Motor neuron (in vitro differentiated cells): ENCODE data around the gene SOX15. TPM values are rescaled to one million over a fixed set of nuclear protein-coding genes. Genes with fewer than 3 reads are reported as not detected.
"Not testable (repeated sequence)": the region's sequence is repeated elsewhere in the genome, so short reads cannot be mapped to it uniquely, and the experiment has no call there.

Experiments used
- ATAC-seq, 8 experiments: fragments of 200-7000 bp; cut with Tn5 transposase; replicated peaks in 6 of 8; 2 replicates each; pipeline ENCODE4 v1.8.0; 2021; ENCODE audit warnings: mild to moderate bottlenecking in 8 of 8, moderate library complexity in 8 of 8
- H3K27ac ChIP-seq, 2 donors: fragments of 250-450 bp; sonication (Bioruptor Pico); 2 replicates each; pipeline ENCODE4 v1.9.0; 2021; ENCODE audit warnings: antibody characterized with exemption in 2 of 2, mild to moderate bottlenecking in 2 of 2, moderate library complexity in 1 of 2
- H3K4me1 ChIP-seq, 2 donors: fragments of 250-450 bp; sonication (Bioruptor Pico); replicated peaks in 1 of 2; 2 replicates each; pipeline ENCODE4 v1.6.1; 2021; ENCODE audit warnings: antibody characterized with exemption in 2 of 2, mild to moderate bottlenecking in 2 of 2, moderate library complexity in 1 of 2
- H3K4me3 ChIP-seq, 5 donors: fragments of 250-450 bp; sonication (Bioruptor Pico); 2 replicates each; pipeline ENCODE4 v1.9.0; 2021; ENCODE audit warnings: antibody characterized with exemption in 5 of 5, mild to moderate bottlenecking in 5 of 5, moderate library complexity in 4 of 5
- WGBS, 10 experiments: fragments of 450-650 bp; shearing (Covaris generic); methylation state at CpG; one replicate each; pipeline ENCODE4 v1.0.0; 2022; 5-methylcytosine and 5-hydroxymethylcytosine counted together
- in situ Hi-C, 9 experiments: fragments of 400-800 bp; cut with MboI; loops; one replicate each; pipeline ENCODE4 v1.15.0; 2021; ENCODE audit warnings: low sequenced_read_pairs in 9 of 9, low pct_unique_long_range_greater_than_20kb in 2 of 9; ENCODE audit not compliant: unreplicated experiment in 9 of 9
- total RNA-seq, 8 experiments: library from RNA; unstranded; fragments of 300-600 nt; gene quantifications; 2 replicates each; pipeline versions ENCODE4 v1.2.3 to v1.2.4, GENCODE V29; 2022

SOX15 gene
- total RNA-seq, 8 experiments from 2014 or later, result 1.4 to 3.9 (median 2.2) TPM

DNA sequence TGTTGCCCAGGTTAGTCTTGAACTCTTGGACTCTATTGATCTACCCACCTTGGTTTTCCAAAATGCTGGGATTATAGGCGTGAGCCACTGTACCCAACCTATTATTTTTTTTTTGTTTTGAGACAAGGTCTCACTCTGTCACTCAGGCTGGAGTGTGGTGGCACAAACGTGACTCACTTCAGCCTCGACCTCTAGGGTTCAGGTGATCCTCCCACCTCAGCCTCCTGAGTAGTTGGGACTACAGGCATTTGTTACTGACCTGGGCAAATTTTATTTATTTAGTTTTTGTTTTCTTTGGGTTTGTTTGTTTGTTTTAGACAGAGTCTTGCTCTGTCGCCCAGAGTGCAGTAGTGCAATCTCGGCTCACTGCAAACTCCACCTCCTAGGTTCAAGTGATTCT, 33.8 kb upstream of the SOX15 start:
- Histone ChIP-seq H3K4me1 (peaks cover 5 to 11% of the 10 kb centered on the region in 2 donors), H3K4me3 (no peak overlapping the region), H3K27ac (no peak overlapping the region)
- in situ Hi-C loops, result no loop called here
- WGBS, 10 experiments, result 20 to 80% (median 60%) methylated on average over 1 to 3 of the region's 5 CpGs; no CpG with 5 or more reads in 3 of the 10 experiments
- no peak for ATAC-seq

DNA sequence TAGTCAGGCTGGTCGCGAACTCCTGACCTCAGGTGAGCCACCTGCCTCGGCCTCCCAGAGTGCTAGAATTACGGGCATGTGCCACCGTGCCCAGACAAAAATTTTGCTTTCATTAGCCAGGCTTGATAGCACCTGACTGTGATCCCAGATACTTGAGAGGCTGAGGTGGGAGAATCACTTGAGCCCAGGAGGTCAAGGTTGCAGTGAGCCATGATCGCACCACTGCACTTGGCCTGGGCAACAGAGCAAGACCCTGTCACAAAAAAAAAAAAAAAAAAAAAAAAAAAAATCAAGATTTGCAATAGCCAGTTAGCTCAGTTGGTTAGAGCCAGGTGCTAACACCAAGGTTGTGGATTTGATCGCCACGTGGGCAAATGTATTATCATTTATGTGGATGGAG, 30.9 kb upstream of the SOX15 start:
- WGBS, 10 experiments, result 78 to 100% (median 85%) methylated on average over 1 to 5 of the region's 8 CpGs; no CpG with 5 or more reads in 3 of the 10 experiments
- in situ Hi-C loops, result no loop called here
- H3K4me1 ChIP-seq, result no peaks in the 10 kb centered on the region
- H3K27ac ChIP-seq, result no peak overlapping the region
- H3K4me3 ChIP-seq, result no peak overlapping the region
- no peak for ATAC-seq

DNA sequence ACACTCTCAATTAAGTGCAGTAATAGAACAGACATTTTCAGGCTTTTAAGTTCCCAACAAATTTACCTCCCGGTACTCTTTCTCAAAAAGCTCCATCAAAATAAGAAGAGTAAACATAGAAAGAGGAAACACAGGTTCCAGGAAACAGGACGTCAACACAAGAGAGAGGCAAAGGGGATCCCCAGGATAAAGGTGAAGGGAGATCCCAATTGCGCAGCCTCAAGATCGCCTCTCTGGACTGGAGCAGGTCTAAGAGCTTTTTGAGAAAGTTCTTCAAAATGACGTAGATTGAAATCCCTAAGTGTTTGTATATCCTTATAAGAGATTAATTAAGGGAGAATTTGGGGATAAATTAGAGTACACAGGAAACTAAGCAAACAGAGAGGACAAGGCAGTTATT, 28.7 kb upstream of the SOX15 start:
- in situ Hi-C loops, result no loop called here
- H3K27ac ChIP-seq, result no peak overlapping the region
- peaks cover under 1 to 2% of the 10 kb centered on the region in 2 donors for H3K4me1 ChIP-seq
- no peak overlapping the region for H3K4me3 ChIP-seq
- WGBS, 10 experiments, result 25 to 90% (median 83%) methylated on average over 1 to 5 of the region's 5 CpGs
- no peak for ATAC-seq

GRCh38 chr17:7615265-7615747, 25.4 kb upstream of the SOX15 start:
- peak overlapping the region; percentile 52 to 77 for H3K27ac ChIP-seq
- WGBS, 10 experiments, result 2 to 33% (median 6%) methylated on average over 3 to 12 of the region's 28 CpGs; no CpG with 5 or more reads in 5 of the 10 experiments
- in situ Hi-C loops, result no loop called here
- H3K4me1 ChIP-seq, result peaks cover 15 to 22% of the 10 kb centered on the region in 2 donors
- ATAC-seq, result no peak
- H3K4me3 ChIP-seq, result peak overlapping the region; percentile 35 to 41 (median 40)

- ATAC-seq, result peak; percentile 84 to 93 (median 90)
- Histone ChIP-seq H3K4me1 (peaks cover 15 to 22% of the 10 kb centered on the region in 2 donors), H3K27ac (peak within 1 kb of the TSS; percentile 91 to 94), H3K4me3 (peak within 1 kb of the TSS; percentile 59 to 93 (median 69))
- in situ Hi-C loops, result no loop called here
- WGBS, 10 experiments, result 0% methylated on average over 1 to 4 of the region's 93 CpGs; no CpG with 5 or more reads in 5 of the 10 experiments
Measured at GRCh38 chr17:7614425-7615264, 24.8 kb upstream of the SOX15 start, which contains the start of gene FXR2. Gene FXR2, minus strand, starts transcription at chr17:7614897. Its CDS starts 365 bp downstream, at chr17:7614532.

DNA sequence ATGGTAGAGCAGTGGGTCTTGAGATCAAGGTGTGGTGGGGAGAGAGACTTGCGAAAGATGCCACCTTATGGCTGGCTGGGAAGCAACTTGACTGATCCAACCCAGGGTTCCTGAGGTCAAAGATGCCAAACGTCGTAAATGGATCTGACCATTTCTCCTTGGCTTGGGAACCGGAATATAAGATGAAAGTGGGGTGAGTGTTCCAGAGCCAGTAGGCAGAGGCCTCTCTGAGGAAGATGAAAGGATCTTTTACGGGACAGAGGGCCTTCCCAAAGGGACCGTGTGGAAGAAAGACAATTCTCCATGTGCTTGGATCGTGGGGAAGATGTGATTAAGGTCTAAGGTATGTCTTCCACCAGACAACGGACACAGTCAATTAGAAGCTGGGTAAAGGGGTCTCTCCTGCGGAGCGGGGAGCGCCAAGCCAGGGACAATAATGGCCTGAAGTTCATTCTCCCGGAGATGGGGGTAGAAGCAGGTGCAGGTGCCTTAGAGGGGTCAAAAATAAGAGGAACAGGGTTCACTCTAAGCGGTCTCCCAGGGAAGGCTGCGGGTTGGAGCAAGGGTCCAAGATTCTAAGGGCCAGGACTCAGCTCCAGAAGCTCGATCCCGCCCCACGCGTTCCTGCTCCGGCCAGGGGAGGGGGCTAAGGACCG, 24.0 kb upstream of the SOX15 start:
- Histone ChIP-seq H3K27ac (peak overlapping the region; percentile 91 to 94), H3K4me3 (peak overlapping the region; percentile 59 to 93 (median 69)), H3K4me1 (peaks cover 15 to 22% of the 10 kb centered on the region in 2 donors)
- WGBS, 10 experiments, result 0 to 29% (median 11%) methylated on average over 1 to 14 of the region's 20 CpGs
- in situ Hi-C loops, result no loop called here
- ATAC-seq, result no peak

DNA sequence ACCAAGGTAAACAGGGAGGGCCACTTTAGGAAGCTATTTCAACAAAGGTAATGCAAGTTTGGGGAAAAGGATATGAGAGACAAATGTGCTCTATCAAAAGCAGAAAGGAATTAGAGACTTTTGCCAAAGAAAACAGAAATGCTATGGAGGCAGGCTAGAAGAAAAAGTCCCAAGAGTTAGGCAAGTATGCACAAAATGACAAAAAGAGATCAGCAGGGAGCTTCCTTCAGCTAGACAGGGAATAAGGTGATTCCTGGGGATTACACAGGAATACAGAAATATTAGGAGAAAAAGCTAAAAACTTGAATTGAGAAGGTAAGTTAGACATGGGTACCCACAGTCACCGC, 22.4 kb upstream of the SOX15 start:
- WGBS, 10 experiments, result 75 to 100% (median 100%) methylated on average over 1 of the region's 1 CpG; no CpG with 5 or more reads in 1 of the 10 experiments
- no peak for ATAC-seq
- in situ Hi-C loops, result no loop called here
- H3K4me1 ChIP-seq, result peaks cover 15 to 22% of the 10 kb centered on the region in 2 donors
- peak overlapping the region in 1 of 5 donors; percentile 2 for H3K4me3 ChIP-seq
- H3K27ac ChIP-seq, result no peak overlapping the region

- Histone ChIP-seq H3K27ac (no peak overlapping the region), H3K4me1 (peaks cover 15 to 22% of the 10 kb centered on the region in 2 donors), H3K4me3 (no peak overlapping the region)
- WGBS, 10 experiments, result 0 to 100% (median 87%) methylated on average over 1 to 3 of the region's 3 CpGs
- in situ Hi-C loops, result no loop called here
- no peak for ATAC-seq
Measured at GRCh38 chr17:7611635-7612293, 21.9 kb upstream of the SOX15 start.

DNA sequence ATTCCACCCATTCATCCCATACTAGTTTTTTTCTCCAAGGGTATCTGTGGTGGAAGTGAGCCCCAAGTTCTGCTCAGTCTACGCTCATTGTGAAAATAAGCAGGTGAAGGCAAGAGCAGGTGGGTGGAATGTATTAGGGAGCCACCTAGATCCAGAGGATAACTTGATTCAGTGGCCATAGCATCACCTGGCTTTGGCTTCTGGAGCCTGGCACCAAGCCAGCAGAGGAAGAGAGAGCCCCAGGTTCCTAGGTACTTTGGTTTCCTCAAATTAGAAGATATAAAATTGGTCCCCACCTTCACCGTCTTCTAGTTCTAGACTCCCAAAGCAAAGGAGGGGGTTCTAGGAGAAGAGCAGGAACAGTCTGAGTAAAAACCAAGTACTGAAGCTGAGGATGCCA, 20.7 kb upstream of the SOX15 start:
- H3K27ac ChIP-seq, result no peak overlapping the region
- H3K4me3 ChIP-seq, result no peak overlapping the region
- WGBS, 10 experiments, result 90 to 100% (median 100%) methylated on average over 1 to 2 of the region's 2 CpGs; no CpG with 5 or more reads in 4 of the 10 experiments
- in situ Hi-C loops, result no loop called here
- ATAC-seq, result no peak
- H3K4me1 ChIP-seq, result peaks cover 15 to 22% of the 10 kb centered on the region in 2 donors

DNA sequence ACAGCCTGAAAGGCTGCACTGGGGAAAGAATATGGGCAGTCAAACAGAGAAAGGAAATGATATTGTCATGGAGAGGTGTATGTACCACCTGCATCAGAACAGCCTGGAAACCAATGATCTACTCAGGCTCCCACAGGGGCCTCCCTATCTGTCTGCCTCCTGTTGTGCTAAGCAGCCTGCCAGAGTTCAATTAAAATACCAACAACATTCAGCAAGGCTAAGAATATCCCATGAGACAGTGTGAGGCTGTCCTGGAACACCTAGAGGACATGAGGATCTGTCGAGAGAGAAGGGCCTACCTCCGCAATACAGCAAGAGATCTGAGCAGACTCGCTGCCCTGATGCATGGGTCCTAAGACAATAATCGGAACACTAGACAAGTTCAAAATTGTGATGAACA, 16.4 kb upstream of the SOX15 start:
- WGBS, 10 experiments, result 87 to 100% (median 93%) methylated on average over 1 to 4 of the region's 4 CpGs; no CpG with 5 or more reads in 1 of the 10 experiments
- Histone ChIP-seq H3K4me1 (no peaks in the 10 kb centered on the region), H3K4me3 (no peak overlapping the region), H3K27ac (no peak overlapping the region)
- ATAC-seq, result no peak
- in situ Hi-C loops, result no loop called here

- H3K4me3 ChIP-seq, in situ Hi-C loops, H3K4me1 ChIP-seq, H3K27ac ChIP-seq, ATAC-seq: not testable (repeated sequence)
- 100% methylated on average over 1 of the region's 5 CpGs; no CpG with 5 or more reads in 8 of the 10 experiments for WGBS, 10 experiments
Measured at GRCh38 chr17:7597561-7597960, 7.7 kb upstream of the SOX15 start.

DNA sequence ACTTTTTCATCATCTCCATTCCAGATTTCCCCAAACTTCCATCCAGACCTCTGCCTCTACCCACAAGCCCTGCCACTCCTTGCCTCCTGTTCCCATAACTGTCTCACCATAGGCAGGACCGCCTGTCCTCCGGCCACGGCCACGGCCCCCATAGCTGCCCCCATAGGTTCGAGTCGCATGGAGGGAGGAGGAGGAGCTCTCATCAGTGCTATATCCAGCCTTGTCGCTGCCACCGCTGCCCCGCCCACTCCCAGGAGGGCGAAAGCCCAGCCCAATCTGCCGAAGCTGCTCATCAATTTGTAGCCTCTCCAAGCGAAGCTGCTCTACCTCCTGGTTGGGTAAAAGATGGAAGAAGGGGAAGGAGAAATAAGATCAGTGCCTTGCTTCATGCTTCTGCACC, 3.4 kb upstream of the SOX15 start:
- in situ Hi-C loops, result no loop called here
- WGBS, 10 experiments, result 60 to 100% (median 84%) methylated on average over 1 to 11 of the region's 12 CpGs; no CpG with 5 or more reads in 3 of the 10 experiments
- Histone ChIP-seq H3K4me3 (no peak overlapping the region), H3K27ac (no peak overlapping the region), H3K4me1 (peaks cover 4 to 6% of the 10 kb centered on the region in 2 donors)
- no peak for ATAC-seq
